ENCODE data around the gene ZNF48.

The ZNF48 gene

DNA sequence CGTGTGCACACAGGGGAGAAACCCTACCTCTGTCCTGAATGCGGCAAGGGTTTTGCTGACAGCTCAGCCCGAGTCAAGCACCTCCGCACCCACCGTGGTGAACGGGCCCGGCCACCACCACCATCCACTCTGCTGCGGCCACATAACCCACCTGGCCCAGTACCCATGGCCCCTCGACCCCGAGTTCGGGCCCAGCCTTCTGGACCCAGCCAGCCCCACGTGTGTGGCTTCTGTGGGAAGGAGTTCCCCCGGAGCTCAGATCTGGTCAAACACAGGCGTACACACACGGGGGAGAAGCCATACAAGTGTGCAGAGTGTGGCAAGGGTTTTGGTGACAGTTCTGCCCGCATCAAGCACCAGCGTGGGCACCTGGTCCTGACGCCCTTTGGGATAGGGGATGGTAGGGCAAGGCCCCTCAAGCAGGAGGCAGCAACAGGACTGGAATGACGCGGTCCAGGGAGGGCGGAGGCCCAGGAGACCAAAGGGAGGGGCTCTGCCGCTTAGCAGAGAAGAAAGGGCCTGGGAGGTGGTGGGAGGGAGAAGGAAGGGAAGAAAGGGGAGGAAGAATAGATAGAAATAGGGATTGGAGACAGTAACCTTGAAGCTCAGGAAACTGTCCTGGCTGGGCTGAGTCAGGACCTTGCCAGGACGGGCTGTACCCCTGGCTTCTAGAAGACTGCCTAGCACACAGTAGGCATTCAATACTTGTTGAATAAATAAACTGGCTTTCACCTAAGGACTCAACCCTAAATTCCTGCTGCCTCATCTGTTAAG, 3.6 kb downstream of the ZNF48 start:
- DNase-seq: no peak
- intact Hi-C loops (cut with DNase I): loop anchor here (5.0 kb wide), 1 partner anchor 52 kb away; no protein-coding TSS in a partner anchor

DNA sequence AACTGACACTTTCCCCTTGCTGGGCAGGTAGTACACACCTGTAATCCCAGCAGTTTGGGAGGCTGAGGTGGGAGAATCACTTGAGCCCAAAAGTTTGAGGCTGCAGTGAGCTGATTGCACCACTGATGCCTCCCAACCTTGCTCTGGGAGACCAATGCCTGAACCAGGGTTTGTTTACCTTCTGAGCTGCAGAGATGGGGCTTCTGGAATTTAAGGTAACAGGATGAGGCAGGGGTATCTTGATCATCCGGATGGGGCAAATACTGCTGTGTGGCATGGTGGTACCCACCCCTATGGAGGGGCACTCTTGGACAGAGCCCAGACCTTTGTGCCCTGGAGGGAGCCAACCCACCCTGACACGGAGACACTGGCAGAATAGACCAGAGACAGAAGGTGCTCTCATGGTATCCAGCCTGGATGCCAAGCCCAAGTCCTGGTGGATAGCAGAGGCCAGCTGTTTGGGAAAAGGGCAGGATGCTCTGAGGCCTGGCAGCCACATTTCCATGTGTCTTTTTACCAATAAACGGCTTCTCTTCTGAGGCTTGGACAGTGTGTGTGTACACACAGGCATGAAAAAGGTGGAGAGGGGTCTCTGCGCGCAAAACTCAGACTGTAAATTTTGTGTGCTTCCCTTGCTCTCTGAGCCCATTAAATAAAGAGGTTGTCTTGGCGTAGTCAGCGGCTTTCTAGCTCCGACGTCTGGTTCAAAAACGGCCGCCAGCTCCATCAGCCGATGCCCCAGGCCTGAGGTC, 4.4 kb downstream of the ZNF48 start:
- intact Hi-C loops (cut with DNase I): loop anchor here (5.0 kb wide), 1 partner anchor 52 kb away; no protein-coding TSS in a partner anchor
- no peak for DNase-seq

DNA sequence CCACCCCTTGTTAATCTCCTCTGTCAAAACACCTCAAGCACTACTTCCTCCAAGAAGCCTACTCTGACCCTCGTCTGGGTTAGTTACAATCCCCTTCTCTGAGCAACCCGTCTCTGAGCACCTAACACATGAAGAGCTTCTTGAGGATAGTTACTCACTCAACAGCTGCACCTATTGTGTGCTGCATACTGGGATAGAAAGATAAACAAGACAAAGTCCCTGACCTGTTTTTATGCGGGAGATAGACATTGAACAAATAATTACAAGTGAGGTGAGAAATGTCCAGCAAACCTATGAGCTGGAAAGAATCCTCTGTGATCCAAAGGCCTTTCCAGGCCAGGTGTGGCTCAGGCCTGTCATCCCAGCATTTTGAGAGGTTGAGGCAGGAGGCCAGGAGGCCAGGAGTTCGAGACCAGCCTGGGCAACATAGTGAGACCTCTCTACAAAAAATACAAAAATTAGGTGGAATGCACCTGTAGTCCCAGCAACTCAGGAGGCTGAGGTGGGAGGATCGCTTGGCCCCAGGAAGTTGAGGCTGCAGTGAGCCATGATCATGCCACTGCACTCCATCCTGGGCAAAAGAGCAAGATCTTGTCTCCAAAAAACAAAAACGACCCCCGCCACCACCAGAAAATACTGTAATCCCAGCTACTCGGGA, 6.7 kb downstream of the ZNF48 start:
- DNase-seq: no peak
- intact Hi-C loops (cut with DNase I): no loop called here

DNA sequence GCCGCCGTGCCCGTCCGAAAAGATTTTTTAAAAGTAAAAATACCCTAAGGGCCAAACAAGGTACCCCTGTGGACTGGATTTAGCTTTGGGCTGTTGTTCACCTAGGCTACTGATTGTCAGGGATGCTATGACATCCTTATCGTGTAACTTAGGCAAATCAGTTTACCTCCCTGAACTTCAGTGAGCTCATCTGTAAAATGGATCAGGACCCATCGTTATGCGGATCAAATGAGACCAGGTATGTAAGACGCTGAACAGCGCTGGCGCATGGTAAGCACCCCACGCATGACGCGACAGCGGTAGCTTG, 11.5 kb downstream of the ZNF48 start:
- intact Hi-C loops (cut with DNase I): loop anchor here (1.0 to 5.0 kb wide), 2 partner anchors 11 to 39 kb away; partner anchors contain the start of gene ZNF48
- no peak for DNase-seq

DNA sequence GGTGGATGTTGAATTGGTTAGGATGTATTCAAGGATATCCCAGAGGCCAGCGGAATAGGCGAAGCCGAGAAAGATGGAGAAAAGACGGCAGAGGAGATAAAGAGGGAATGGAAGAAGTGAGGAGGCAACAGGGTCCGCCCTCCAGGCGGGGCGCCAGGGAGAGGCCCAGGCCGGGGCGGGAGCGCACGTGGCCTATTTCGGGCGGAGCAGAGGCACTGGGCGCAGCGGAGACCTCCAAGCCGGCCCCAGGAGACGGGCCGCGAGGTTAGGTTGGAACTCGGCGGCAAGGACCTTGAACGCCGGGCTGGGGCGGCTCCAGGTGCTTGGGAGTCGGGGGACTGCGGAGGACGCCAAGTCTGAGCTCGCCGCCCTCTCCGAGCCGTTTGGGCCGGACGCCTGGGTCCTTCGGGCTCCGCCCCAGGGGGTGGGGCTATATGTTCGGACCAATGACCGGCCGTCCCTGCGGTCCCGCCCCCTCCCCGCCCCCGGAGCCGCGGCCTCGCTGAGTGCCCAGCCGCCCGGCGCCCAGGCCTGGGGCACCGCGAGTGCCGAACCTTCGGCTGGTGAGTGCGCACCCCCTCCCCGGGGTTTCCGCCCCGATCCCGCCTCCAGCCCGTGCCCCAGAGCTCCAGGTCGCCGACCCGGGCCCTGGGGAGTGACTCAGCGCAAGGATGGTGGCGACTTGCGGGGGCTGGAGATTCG, 12.0 kb downstream of the ZNF48 start, which contains the start of gene ZNF771:
Gene ZNF771 (plus strand): TSS at position 505 of the 702 bp plus-strand sequence. CDS start 448 bp downstream, outside the sequence.
- intact Hi-C loops (cut with DNase I): loop anchor here (1.0 to 5.0 kb wide), 2 partner anchors 12 to 40 kb away; partner anchors contain the start of gene ZNF48
- peak; percentile 89 to 99 (median 94) for DNase-seq

DNA sequence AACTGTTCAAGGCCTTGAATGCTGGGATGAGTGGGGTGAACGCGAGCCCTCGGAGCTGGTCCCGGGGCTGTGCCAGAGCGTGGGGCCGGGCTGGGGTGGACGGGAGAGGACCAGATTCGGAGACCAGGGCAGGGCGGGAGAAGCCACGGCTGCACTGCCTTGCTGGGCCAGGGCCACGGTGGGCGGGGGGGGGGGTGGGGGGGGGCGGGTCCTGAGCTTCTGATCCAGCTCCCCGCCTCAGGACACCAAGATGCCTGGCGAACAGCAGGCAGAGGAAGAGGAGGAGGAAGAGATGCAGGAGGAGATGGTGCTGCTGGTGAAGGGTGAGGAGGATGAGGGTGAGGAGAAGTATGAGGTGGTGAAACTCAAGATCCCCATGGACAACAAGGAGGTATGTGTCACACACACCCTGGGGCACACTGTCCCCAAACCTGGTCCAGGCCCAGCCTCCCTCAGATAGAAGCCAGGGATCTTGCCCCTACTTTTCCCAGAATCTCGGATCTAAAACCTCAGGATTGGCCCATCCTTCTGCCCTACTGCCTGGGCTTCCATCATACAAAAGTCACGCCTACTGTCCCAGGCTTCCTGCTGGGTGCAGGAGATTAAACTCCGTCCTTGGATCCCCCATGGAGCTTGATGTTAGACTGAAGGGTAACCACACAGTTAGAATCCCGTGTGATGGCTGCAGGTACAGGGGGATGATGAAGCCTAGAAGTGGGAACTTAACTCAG, 12.7 kb downstream of the ZNF48 start:
- intact Hi-C loops (cut with DNase I): loop anchor here (1.0 to 5.0 kb wide), 2 partner anchors 13 to 41 kb away; partner anchors contain the start of gene ZNF48
- DNase-seq: peak in 2 of 10 donors; percentile 30 to 85

DNA sequence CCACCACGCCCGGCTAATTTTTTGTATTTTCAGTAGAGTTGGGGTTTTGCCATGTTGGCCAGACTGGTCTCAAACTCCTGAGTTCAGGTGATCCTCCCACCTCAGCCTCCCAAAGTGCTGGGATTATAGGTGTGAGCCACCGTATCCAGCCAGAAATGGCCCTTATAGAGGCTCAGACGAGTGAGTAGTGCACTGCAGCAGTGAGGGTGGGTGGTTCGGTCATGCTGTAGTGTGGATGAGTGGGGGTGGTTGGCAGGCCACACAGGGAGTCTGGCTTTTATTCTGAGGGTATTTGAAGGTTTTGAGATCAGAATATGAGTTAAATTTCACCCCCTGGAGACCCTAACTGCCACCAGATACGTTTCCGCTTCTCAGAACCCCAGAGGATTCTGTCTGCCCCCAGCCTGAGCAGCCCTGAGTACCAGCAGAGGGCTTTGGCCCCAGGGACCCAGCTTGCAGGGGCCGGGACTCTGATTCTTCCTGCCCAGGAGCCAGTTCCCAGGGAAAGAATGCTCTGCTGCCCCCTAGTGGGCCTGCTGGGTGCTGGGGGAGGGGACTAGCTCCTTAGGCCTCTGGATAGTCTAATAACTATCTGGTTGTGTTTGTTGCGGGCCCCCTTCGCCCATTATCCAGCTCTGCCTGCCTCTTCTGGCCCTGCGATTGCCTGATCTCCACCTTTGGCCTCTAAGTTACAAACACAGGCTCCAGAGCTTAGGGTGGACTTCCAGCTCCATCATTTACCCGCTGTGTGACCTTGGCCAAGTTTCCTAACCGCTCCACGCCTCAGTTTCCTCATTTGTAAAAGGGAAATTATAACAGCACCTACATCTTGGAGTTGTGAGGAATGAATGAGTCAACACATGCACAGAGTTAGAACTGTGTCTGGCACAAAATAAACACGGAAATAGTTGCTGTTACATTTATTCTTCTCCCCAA, 14.2 kb downstream of the ZNF48 start:
- DNase-seq: peak; percentile 83 to 98 (median 94)
- intact Hi-C loops (cut with DNase I): loop anchor here (2.0 to 5.0 kb wide), 2 partner anchors 19 to 42 kb away; no protein-coding TSS in a partner anchor

DNA sequence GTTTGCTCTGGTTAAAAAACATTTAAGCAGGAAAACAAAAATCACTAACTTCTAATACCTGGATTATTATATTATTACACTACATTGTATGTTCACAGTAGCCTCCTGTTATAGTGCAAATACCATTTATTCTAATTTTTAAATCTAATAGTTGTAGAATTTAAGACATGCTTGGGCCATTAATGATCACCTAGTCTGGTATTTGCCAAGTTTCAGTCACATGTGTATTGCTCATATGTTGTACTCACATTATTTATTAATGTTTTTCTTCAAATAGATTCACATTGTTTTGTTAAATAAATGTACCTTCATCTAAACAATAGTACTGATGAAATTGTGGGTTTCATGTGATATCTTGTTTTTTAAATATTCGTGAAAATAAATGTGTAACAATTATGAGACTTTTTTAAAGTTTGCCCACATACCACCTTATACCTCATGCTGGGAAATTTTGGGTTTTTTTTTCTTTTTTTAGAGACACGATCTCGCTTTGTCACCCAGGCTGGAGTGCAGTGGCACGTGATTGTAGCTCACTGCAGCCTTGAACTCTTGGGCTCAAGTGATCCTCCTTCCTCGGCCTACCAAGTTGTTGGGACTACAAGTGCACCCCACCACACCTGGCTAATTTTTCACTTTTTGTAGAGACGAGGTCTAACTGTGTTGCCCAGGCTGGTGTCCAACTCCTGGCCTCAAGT, 18.0 kb downstream of the ZNF48 start:
- DNase-seq: no peak
- intact Hi-C loops (cut with DNase I): no loop called here

DNA sequence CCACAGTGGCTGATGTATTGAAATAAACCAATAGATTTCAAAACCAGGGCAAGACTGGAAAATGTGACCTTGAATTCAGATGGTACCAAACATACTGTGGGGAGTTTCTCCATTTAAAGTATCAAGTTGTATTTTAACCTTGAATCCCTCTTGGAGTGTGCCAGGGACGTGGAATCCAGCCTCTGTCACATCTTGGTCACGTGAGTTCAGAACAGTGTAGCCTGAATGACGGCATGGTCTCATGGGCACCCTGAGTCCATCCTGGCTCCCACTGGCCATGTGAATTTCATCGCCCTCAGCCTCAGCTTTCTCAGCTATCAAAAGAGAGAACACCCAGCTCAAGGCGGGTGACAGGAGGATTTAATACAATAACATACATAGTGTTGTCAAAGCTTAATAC, 18.9 kb downstream of the ZNF48 start:
- intact Hi-C loops (cut with DNase I): no loop called here
- no peak for DNase-seq

DNA sequence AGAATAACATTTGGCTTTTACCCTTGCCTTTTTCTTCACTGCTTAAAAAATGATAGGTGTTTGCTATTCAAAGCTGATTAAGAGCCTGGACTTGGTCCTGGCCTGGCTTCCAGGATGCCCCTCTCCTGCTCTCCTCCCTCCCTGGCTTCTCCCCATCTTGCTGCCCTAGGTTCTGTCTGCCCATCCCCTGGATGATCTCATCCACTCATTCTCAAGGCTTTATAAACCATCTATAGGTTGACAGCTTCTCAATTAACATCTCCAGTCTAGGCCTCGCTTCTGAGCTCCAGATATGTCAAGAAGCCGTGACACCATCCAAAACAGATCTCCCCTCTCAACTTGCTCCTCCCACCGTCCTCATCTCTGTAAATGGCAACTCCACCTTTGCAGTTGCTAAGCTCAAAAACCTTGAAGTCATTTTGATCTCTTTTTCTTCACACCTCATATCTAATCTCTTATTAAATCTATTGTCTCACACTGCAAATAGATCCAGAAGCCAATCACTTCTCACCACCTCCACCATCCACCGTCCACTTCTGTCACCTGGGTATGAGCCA, 20.9 kb downstream of the ZNF48 start:
- DNase-seq: no peak
- intact Hi-C loops (cut with DNase I): no loop called here

DNA sequence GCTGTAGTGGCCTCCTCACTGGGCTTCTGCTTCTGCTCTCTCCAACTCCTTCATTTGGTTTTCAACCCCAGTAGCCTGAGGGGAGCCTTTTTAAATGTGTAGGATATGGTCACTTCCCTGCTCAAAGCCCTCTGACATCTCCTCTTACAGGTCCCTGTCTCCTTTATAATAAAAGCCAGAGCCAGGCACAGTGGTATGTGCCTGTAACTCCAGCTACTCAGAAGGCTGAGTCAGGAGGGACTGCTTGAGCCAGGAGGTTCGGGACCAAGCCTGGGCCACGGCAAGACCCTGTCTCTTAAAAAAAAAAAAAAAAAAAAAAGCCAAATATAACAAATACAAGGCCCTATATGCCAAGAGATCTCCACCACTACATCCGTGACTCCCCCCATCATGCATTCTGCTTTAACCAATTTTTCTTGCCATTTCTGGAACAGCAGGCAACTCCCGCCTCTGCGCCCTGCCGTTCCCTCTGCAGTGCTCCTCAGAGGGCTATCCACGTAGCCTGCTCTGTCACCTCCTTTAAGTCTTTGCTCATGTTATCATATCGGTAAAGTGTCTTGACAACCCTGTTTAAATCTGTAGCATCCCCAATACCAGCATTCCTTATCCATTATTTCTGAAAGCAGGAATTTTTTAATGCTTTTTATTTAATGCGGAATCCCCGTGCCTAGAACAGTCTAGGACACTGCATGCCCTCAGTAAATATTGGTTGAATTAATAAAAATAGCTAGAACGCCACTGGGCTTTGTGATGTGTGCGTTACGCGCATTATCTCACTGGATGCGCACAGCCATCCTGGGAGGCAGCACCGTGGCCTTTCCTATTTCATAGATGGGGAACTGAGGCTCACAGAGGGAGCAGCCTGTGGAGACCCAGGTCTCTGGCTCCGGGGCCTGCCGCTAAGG, 21.7 kb downstream of the ZNF48 start:
- intact Hi-C loops (cut with DNase I): no loop called here

DNA sequence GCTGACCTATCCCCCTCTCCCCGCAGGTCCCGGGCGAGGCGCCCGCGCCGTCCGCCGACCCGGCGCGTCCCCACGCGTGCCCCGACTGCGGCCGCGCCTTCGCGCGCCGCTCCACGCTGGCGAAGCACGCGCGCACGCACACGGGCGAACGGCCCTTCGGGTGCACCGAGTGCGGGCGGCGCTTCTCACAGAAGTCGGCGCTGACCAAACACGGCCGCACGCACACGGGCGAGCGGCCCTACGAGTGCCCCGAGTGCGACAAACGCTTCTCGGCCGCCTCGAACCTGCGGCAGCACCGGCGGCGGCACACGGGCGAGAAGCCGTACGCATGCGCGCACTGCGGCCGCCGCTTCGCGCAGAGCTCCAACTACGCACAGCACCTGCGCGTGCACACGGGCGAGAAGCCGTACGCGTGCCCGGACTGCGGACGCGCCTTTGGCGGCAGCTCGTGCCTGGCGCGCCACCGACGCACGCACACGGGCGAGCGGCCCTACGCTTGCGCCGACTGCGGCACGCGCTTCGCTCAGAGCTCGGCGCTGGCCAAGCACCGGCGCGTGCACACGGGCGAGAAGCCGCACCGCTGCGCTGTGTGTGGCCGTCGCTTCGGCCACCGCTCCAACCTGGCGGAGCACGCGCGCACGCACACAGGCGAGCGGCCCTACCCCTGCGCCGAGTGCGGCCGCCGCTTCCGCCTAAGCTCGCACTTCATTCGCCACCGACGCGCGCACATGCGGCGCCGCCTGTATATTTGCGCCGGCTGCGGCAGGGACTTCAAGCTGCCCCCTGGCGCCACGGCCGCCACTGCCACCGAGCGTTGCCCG, 22.5 kb downstream of the ZNF48 start:
- peak; percentile 60 to 97 (median 73) for DNase-seq
- intact Hi-C loops (cut with DNase I): no loop called here

More for the DNA sequence above, 21.7 kb downstream of the ZNF48 start:
- no peak for DNase-seq

DNA sequence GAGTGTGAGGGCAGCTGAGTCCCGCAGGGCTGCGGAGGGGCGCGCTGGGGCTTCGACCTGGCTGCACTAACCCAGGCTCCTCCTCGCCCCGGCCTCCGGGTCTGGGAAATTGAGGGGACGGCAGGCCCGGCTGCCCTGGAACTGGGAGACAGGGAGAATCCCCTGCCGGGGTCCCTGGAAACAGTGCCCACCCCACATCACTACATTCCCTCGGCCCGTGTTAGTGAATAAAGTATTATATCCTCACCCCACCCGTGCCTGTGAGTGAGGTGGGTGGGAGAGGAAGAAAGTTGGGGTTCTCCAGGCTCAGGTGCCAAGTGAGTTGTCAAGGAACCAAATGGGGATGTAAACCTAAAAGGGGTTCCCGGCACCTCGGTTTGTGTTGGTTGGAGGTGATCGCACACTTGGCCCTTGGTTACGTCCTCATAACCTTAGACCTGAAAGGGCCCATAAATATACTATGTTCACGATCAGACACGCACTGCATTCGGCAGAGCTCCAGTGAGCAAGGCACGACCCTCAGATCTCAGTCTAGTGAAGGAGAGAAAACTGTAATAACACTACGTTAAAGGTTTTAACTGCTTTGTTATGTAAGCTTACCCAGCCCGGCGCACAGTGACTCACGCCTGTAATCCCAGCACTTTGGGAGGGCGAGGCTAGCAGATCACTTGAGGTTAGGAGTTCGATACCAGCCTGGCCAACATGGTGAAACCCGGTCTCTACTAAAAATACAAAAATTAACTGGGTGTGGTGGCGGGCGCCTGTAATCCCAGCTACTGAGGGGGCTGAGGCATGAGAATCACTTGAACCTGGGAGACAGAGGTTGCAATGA, 23.3 kb downstream of the ZNF48 start:
- DNase-seq: peak in 3 of 10 donors; percentile 32 to 92 (median 73)

DNA sequence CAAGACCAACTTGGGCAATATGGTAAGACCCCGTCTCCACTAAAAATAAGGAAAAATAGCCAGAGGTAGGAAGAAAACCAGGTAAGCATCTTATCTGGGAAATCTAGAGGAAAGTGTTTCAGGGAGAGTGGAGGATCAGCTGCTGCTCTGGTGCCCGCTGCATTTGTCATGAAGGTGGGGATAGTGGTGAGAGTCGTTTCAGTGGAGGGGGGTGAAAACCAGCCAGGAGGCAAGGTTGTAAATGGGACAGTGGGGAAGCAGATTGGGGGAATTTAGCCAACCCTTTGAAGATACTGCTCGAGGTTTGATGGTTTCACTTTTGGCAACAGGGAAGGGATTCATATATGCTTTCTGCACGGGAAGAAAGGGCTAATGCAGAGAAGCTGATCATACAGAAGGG, 25.8 kb downstream of the ZNF48 start:
- DNase-seq: no peak
- intact Hi-C loops (cut with DNase I): no loop called here

More for the DNA sequence above, 23.3 kb downstream of the ZNF48 start:
- intact Hi-C loops (cut with DNase I): no loop called here

DNA sequence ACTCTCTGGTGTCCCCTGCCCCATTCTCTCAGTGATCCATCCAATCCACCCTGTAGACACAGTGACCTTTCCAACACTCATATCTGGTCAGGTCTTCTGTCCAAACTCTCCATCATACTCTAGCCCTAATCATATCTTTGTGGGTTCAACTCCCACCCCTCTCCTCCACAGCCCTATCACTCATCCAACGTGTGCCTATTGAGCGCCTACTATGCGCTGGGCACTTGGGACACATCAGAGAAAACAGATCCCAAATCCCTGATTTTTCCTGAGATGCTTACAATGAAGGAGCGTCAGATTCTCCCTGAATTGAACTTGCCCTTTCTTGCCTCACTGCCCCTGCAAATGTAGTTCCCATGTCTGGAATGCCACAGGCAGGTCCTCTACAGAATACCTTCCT, 32.8 kb downstream of the ZNF48 start:
- intact Hi-C loops (cut with DNase I): no loop called here
- DNase-seq: no peak
